Measurements from ENCODE around the gene OR51I1. TPM values are rescaled to one million over a fixed set of nuclear protein-coding genes. Genes with fewer than 3 reads are reported as not detected.

Gene OR51I1
- total and polyA plus RNA-seq, 9 donors: 0.25 to 1.4 (median 0.66) TPM; not detected in 3

DNA sequence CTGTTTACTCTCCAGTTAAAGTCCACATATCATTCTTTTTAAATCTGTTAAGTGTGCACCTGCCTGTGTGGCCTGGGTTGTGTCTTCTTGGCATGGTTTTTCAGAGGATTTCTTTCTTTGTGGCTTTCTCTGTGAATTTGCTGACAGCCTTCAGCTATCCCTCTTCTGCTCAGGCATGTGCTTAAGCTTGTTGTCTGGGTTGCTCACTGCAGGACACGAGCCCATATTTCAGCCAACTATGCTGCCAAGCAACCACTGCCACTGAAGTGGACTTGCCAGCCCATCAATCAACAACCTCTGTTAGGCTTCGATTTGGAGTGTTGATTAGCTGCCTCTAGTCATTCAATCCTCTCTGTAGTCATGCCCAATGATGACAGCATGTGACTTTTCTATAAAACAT lies 26.2 kb upstream of the OR51I1 start:
- Histone ChIP-seq H3K27me3 (no peaks in the 10 kb centered on the region), H3K4me1 (ENCODE audit: insufficient read depth) (no peaks in the 10 kb centered on the region)

GRCh38 chr11:5460983-5461621 lies 19.8 kb upstream of the OR51I1 start:
- no peaks in the 10 kb centered on the region for H3K36me3 ChIP-seq
- TF ChIP-seq POLR2A (IDR thresholded peaks at IDR 0.05) (no peak), EP300 (IDR thresholded peaks at IDR 0.05) (no peak), CTCF (IDR thresholded peaks at IDR 0.05) (no peak)
- H3K9me3 ChIP-seq: no peaks in the 10 kb centered on the region
- H3K4me3 ChIP-seq: no peak overlapping the region
- H3K27ac ChIP-seq: no peak overlapping the region
- no peaks in the 10 kb centered on the region for H3K27me3 ChIP-seq
- no peaks in the 10 kb centered on the region for H3K4me1 ChIP-seq (ENCODE audit: insufficient read depth)
- 89 to 94% (median 93%) methylated on average over 7 to 14 of the region's 14 CpGs for WGBS, 3 donors
- intact Hi-C loops (cut with DNase I): loop anchor here in 1 of 4 donors (10.0 kb wide), 1 partner anchor 344 kb away; the partner anchor contains the start of gene OR52N2
- no peak for DNase-seq

More for the DNA sequence above, 26.2 kb upstream of the OR51I1 start:
- 42 to 68% (median 44%) methylated on average over 2 of the region's 2 CpGs for WGBS, 3 donors
- no peaks in the 10 kb centered on the region for H3K9me3 ChIP-seq
- H3K27ac ChIP-seq: no peak overlapping the region
- H3K4me3 ChIP-seq: no peak overlapping the region
- H3K36me3 ChIP-seq: no peaks in the 10 kb centered on the region
- TF ChIP-seq POLR2A (IDR thresholded peaks at IDR 0.05): no peak
- TF ChIP-seq EP300 (IDR thresholded peaks at IDR 0.05): no peak
- no peak for TF ChIP-seq CTCF (IDR thresholded peaks at IDR 0.05)
- intact Hi-C loops (cut with DNase I): loop anchor here in 1 of 4 donors (10.0 kb wide), 1 partner anchor 337 kb away; the partner anchor contains the start of gene OR52N2
- DNase-seq: no peak

- Histone ChIP-seq H3K27ac (no peak overlapping the region), H3K36me3 (no peaks in the 10 kb centered on the region), H3K9me3 (no peaks in the 10 kb centered on the region), H3K4me3 (no peak overlapping the region), H3K4me1 (ENCODE audit: insufficient read depth) (no peaks in the 10 kb centered on the region), H3K27me3 (no peaks in the 10 kb centered on the region)
- no peak for DNase-seq
- WGBS, 3 donors: 81 to 82% (median 81%) methylated on average over 4 of the region's 4 CpGs
- no peak for TF ChIP-seq EP300 (IDR thresholded peaks at IDR 0.05)
- no peak for TF ChIP-seq CTCF (IDR thresholded peaks at IDR 0.05)
- TF ChIP-seq POLR2A (IDR thresholded peaks at IDR 0.05): no peak
- intact Hi-C loops (cut with DNase I): no loop called here
Observed at GRCh38 chr11:5449432-5449831, 8.1 kb upstream of the OR51I1 start.

DNA sequence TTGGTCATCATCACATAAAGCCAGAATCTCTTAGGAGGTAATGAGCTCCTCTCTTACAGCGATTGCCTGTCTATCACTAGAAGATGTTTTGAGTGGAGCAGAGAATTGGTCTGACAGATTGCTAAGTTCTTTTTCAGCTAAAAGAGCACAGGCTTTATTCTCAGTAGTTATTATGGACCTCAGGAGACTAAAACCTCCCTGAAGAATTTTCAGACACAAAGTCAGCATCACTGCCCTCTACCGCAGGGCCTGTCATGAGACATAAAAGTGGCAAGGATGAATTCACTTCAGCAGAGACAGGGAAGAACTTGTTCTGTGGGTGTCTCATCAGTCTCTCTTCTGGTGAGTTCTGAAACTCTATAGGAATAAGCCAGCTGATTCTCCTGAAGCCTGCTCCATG lies 7.7 kb upstream of the OR51I1 start, which contains the start of gene OR51I2:
OR51I2 (plus strand) TSS at position 301 of the 400 bp plus-strand sequence. CDS start 4,166 bp downstream, outside the sequence.
- Histone ChIP-seq H3K27me3 (no peaks in the 10 kb centered on the region), H3K27ac (no peak within 1 kb of the TSS), H3K9me3 (no peaks in the 10 kb centered on the region), H3K4me3 (no peak within 1 kb of the TSS), H3K4me1 (ENCODE audit: insufficient read depth) (no peaks in the 10 kb centered on the region), H3K36me3 (no peaks in the 10 kb centered on the region)
- no peak for DNase-seq
- WGBS, 3 donors: 84 to 98% (median 90%) methylated on average over 2 of the region's 2 CpGs
- TF ChIP-seq EP300 (IDR thresholded peaks at IDR 0.05): no peak
- no peak for TF ChIP-seq POLR2A (IDR thresholded peaks at IDR 0.05)
- TF ChIP-seq CTCF (IDR thresholded peaks at IDR 0.05): no peak
- intact Hi-C loops (cut with DNase I): no loop called here

All from ovary (tissue), 9 donors.